Prostate gland (tissue), 2 donors: ENCODE data around the gene DUS1L.

Source experiments
- CTCF ChIP-seq, 4 experiments: fragments of 200-600 bp in 2 of 4; fragments of 450-650 bp in 2 of 4; sonication (generic) in 2 of 4; IDR thresholded peaks; 1 replicate in 3 of 4; 2 replicates in 1 of 4; pipeline ENCODE4 v1.5.1; 2016 to 2019; ENCODE audit warnings: antibody characterized with exemption in 4 of 4, mild to moderate bottlenecking in 2 of 4, moderate library complexity in 2 of 4
- POLR2AphosphoS5 ChIP-seq: sonication (generic); formaldehyde crosslinking; IDR thresholded peaks from one replicate; pipeline ENCODE4 v1.6.1; 2017; ENCODE audit warnings: antibody characterized with exemption

DNA sequence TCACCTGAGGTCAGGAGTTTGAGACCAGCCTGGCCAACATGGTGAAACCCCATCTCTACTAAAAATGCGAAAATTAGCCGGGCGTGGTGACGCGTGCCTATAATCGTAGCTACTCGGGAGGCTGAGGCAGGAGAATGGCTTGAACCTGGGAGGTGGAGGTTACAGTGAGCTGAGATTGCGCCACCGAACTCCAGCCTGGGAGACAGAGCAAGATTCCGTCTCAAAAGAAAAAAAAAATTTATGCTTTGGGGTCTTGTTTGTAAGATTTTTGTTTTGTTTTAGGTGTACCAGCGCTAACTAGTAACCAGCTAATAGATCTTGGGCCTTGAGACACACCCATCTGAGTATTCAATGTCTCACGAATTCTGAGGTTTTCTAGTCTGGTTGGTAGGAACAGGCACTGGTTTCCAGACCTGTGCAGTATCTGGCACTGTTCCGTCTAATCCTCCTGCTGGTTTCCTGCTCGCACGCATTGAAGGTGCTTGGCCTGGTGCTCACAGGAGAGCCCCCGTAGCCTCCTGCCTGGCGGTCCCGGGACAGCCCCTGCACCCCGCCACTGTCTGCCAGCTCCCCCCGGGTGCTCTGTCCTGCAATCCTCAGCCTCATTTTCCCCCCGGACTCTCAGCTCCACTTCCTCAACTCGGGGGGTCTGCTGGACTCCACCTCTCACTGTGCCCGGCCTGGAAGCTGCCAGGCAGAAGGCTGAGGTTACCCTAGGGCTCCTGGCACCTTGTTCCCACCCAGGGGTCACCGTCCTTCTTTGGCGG lies 10.6 kb upstream of the DUS1L start:
- TF ChIP-seq CTCF (IDR thresholded peaks at IDR 0.05) = no peak
- TF ChIP-seq POLR2AphosphoS5 = no peak
